Right atrium auricular region (tissue), 2 donors: ENCODE measurements around the gene FCGBP. TPM values are rescaled to one million over a fixed set of nuclear protein-coding genes. Genes with fewer than 3 reads are reported as not detected.
"Not testable (repeated sequence)": the region's sequence is repeated elsewhere in the genome, so short reads cannot be mapped to it uniquely, and the experiment has no call there.

Experiments
- DNase-seq: peaks from one replicate; pipeline ENCODE4 v3.0.0-alpha.2; 2019; ENCODE audit warnings: low spot score
- H3K27ac ChIP-seq, 2 donors: fragments of 200-600 bp; sonication (generic); 1 replicate in 1 of 2; 2 replicates in 1 of 2; pipeline ENCODE4 v1.5.1; 2016 to 2019
- H3K27me3 ChIP-seq, 2 donors: fragments of 200-600 bp; sonication (generic); one replicate each; pipeline versions ENCODE4 v1.5.1 to v1.6.0; 2017 to 2019
- H3K36me3 ChIP-seq: fragments of 200-600 bp; sonication (generic); one replicate; pipeline ENCODE4 v1.5.1; 2016
- H3K4me1 ChIP-seq, 2 donors: fragments of 200-600 bp; sonication (generic); one replicate each; pipeline versions ENCODE4 v1.5.1 to v1.6.0; 2017 to 2019
- H3K4me3 ChIP-seq, 2 donors: fragments of 200-600 bp; sonication (generic); 1 replicate in 1 of 2; 2 replicates in 1 of 2; pipeline ENCODE4 v1.5.1; 2017 to 2019; ENCODE audit warnings: mild to moderate bottlenecking in 1 of 2, moderate library complexity in 1 of 2
- H3K9me3 ChIP-seq, 2 donors: fragments of 200-600 bp; sonication (generic); one replicate each; pipeline ENCODE4 v1.5.1; 2019
- CTCF ChIP-seq, 2 donors: fragments of 200-600 bp; sonication (generic); IDR thresholded peaks; one replicate each; pipeline ENCODE4 v1.5.1; 2019; ENCODE audit warnings: antibody characterized with exemption in 2 of 2
- total RNA-seq, 2 donors: library from RNA; depleted of rRNA; stranded (reverse); fragments of >200 nt; gene quantifications; one replicate each; pipeline ENCODE4 v1.1.0, GENCODE V29; 2016

The FCGBP gene
- total RNA-seq, 2 donors from 2014 or later = 3.6 to 45.5 TPM

GRCh38 chr19:39967561-39967960 is 33.1 kb upstream of the FCGBP start:
- Histone ChIP-seq H3K36me3 (peaks cover 4% of the 10 kb centered on the region), H3K9me3 (no peaks in the 10 kb centered on the region), H3K4me3 (no peak overlapping the region), H3K27me3 (no peaks in the 10 kb centered on the region), H3K4me1 (peaks cover 0 to 27% of the 10 kb centered on the region in 2 donors), H3K27ac (no peak overlapping the region)
- no peak for DNase-seq
- no peak for TF ChIP-seq CTCF (IDR thresholded peaks at IDR 0.05)

- no peaks in the 10 kb centered on the region for H3K27me3 ChIP-seq
- no peaks in the 10 kb centered on the region for H3K36me3 ChIP-seq
- H3K4me1 ChIP-seq = peaks cover 0 to 18% of the 10 kb centered on the region in 2 donors
- H3K9me3 ChIP-seq = no peaks in the 10 kb centered on the region
- H3K4me3 ChIP-seq = no peak overlapping the region
- DNase-seq = no peak
- no peak for TF ChIP-seq CTCF (IDR thresholded peaks at IDR 0.05)
- H3K27ac ChIP-seq = no peak overlapping the region
Observed at GRCh38 chr19:39966617-39967016, 32.2 kb upstream of the FCGBP start.

- H3K9me3 ChIP-seq = no peaks in the 10 kb centered on the region
- no peak overlapping the region for H3K27ac ChIP-seq
- no peak for DNase-seq
- no peak for TF ChIP-seq CTCF (IDR thresholded peaks at IDR 0.05)
- peaks cover 0 to under 1% of the 10 kb centered on the region in 2 donors for H3K4me1 ChIP-seq
- no peaks in the 10 kb centered on the region for H3K36me3 ChIP-seq
- H3K27me3 ChIP-seq = no peaks in the 10 kb centered on the region
- no peak overlapping the region for H3K4me3 ChIP-seq
Observed at GRCh38 chr19:39963898-39964297, 29.5 kb upstream of the FCGBP start.

- not testable (repeated sequence) for H3K4me3 ChIP-seq, DNase-seq, H3K36me3 ChIP-seq
Observed at GRCh38 chr19:39959407-39959806, 25.0 kb upstream of the FCGBP start.

GRCh38 chr19:39958942-39959341 is 24.5 kb upstream of the FCGBP start:
- not testable (repeated sequence) for H3K27ac ChIP-seq, DNase-seq, H3K36me3 ChIP-seq, H3K9me3 ChIP-seq, H3K27me3 ChIP-seq, H3K4me1 ChIP-seq, H3K4me3 ChIP-seq

More at GRCh38 chr19:39959407-39959806, 25.0 kb upstream of the FCGBP start:
- H3K4me1 ChIP-seq, H3K27me3 ChIP-seq, H3K9me3 ChIP-seq, H3K27ac ChIP-seq: not testable (repeated sequence)

GRCh38 chr19:39957886-39958285 is 23.5 kb upstream of the FCGBP start:
- not testable (repeated sequence) for H3K27ac ChIP-seq, H3K4me1 ChIP-seq, H3K27me3 ChIP-seq, H3K36me3 ChIP-seq, H3K9me3 ChIP-seq, DNase-seq, H3K4me3 ChIP-seq

GRCh38 chr19:39953915-39954314 is 19.5 kb upstream of the FCGBP start:
- no peaks in the 10 kb centered on the region for H3K27me3 ChIP-seq
- no peaks in the 10 kb centered on the region for H3K9me3 ChIP-seq
- DNase-seq = no peak
- H3K27ac ChIP-seq = no peak overlapping the region
- no peak for TF ChIP-seq CTCF (IDR thresholded peaks at IDR 0.05)
- no peaks in the 10 kb centered on the region for H3K4me1 ChIP-seq
- H3K36me3 ChIP-seq = no peaks in the 10 kb centered on the region
- H3K4me3 ChIP-seq = no peak overlapping the region
